Breast epithelium (tissue), 4 donors: ENCODE data around the gene C2orf68. TPM values are rescaled to one million over a fixed set of nuclear protein-coding genes. Genes with fewer than 3 reads are reported as not detected.

ENCODE experiments used
- DNase-seq, 2 donors: peaks; one replicate each; pipeline ENCODE4 v3.0.0-alpha.2; 2019; ENCODE audit warnings: low spot score in 2 of 2
- H3K27ac ChIP-seq, 2 donors: fragments of 200-600 bp; sonication (generic) in 1 of 2; one replicate each; pipeline ENCODE4 v1.5.1; 2016 to 2019; ENCODE audit warnings: mild to moderate bottlenecking in 1 of 2
- H3K27me3 ChIP-seq, 2 donors: fragments of 200-600 bp; sonication (generic) in 1 of 2; one replicate each; pipeline versions ENCODE4 v1.5.1 to v1.6.0; 2017 to 2019; ENCODE audit warnings: control low read depth in 1 of 2, mild to moderate bottlenecking in 1 of 2
- H3K36me3 ChIP-seq: fragments of 200-600 bp; one replicate; pipeline ENCODE4 v1.5.1; 2019
- H3K4me1 ChIP-seq, 2 donors: fragments of 200-600 bp; sonication (generic); one replicate each; pipeline ENCODE4 v1.5.1; 2016 to 2019; ENCODE audit warnings: control low read depth in 1 of 2
- H3K4me3 ChIP-seq, 3 donors: fragments of 200-600 bp; sonication (generic); 1 replicate in 2 of 3; 2 replicates in 1 of 3; pipeline ENCODE4 v1.5.1; 2016 to 2019; ENCODE audit warnings: mild to moderate bottlenecking in 3 of 3, moderate library complexity in 2 of 3
- H3K9me3 ChIP-seq, 2 donors: fragments of 200-600 bp; sonication (generic) in 1 of 2; one replicate each; pipeline ENCODE4 v1.5.1; 2016 to 2019; ENCODE audit warnings: control low read depth in 1 of 2
- POLR2A ChIP-seq: fragments of 450-650 bp; IDR thresholded peaks from one replicate; pipeline ENCODE4 v1.6.1; 2016; ENCODE audit warnings: antibody characterized with exemption, mild to moderate bottlenecking, moderate library complexity
- POLR2AphosphoS5 ChIP-seq, 3 donors: sonication (generic); formaldehyde crosslinking; IDR thresholded peaks; one replicate each; pipeline ENCODE4 v1.6.1; 2017; ENCODE audit warnings: antibody characterized with exemption in 3 of 3
- intact Hi-C: fragments of 100-400 bp; cut with DNase I; formaldehyde crosslinking; loops from one replicate; pipeline ENCODE4 v1.15.1; 2023; ENCODE audit warnings: low total_unique reads
- total RNA-seq, 3 donors: library from RNA; depleted of rRNA; stranded (reverse); fragments of >200 nt; gene quantifications; one replicate each; pipeline ENCODE4 v1.1.0, GENCODE V29; 2016
- TF ChIP-seq, protein P1 (sequence below), 3 donors: fragments of 450-650 bp; IDR thresholded peaks; one replicate each; pipeline ENCODE4 v1.5.1; 2016 to 2017; ENCODE audit warnings: antibody characterized with exemption in 3 of 3, mild to moderate bottlenecking in 3 of 3, moderate library complexity in 3 of 3

C2orf68 gene
- total RNA-seq, 3 donors from 2014 or later: 13.9 to 26.6 (median 16.1) TPM

DNA sequence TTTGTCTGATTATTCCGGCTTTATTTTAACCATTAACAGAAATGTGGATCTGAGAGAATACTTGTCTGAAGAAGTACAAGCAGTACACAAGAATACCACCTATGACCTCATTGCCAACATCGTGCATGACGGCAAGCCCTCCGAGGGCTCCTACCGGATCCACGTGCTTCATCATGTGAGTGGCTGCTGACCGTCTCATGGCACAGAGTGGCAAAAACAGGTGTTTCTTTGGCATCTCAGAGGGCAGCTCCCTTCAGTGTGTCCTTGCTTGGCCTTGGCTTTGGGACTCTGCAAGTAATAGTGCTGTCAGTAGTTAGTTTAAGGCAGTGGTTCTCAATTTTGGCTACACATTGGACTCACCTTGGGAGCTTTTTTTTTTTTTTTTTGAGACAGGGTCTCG, 33.0 kb upstream of the C2orf68 start:
- intact Hi-C loops: no loop called here
- Histone ChIP-seq H3K36me3 (peaks cover 14% of the 10 kb centered on the region), H3K9me3 (no peaks in the 10 kb centered on the region), H3K4me3 (no peak overlapping the region), H3K27ac (no peak overlapping the region), H3K27me3 (no peaks in the 10 kb centered on the region), H3K4me1 (no peaks in the 10 kb centered on the region)
- TF ChIP-seq, protein P1, sequence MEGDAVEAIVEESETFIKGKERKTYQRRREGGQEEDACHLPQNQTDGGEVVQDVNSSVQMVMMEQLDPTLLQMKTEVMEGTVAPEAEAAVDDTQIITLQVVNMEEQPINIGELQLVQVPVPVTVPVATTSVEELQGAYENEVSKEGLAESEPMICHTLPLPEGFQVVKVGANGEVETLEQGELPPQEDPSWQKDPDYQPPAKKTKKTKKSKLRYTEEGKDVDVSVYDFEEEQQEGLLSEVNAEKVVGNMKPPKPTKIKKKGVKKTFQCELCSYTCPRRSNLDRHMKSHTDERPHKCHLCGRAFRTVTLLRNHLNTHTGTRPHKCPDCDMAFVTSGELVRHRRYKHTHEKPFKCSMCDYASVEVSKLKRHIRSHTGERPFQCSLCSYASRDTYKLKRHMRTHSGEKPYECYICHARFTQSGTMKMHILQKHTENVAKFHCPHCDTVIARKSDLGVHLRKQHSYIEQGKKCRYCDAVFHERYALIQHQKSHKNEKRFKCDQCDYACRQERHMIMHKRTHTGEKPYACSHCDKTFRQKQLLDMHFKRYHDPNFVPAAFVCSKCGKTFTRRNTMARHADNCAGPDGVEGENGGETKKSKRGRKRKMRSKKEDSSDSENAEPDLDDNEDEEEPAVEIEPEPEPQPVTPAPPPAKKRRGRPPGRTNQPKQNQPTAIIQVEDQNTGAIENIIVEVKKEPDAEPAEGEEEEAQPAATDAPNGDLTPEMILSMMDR (IDR thresholded peaks at IDR 0.05): no peak
- TF ChIP-seq POLR2A (no peak), POLR2AphosphoS5 (IDR thresholded peaks at IDR 0.05) (no peak)
- no peak for DNase-seq

DNA sequence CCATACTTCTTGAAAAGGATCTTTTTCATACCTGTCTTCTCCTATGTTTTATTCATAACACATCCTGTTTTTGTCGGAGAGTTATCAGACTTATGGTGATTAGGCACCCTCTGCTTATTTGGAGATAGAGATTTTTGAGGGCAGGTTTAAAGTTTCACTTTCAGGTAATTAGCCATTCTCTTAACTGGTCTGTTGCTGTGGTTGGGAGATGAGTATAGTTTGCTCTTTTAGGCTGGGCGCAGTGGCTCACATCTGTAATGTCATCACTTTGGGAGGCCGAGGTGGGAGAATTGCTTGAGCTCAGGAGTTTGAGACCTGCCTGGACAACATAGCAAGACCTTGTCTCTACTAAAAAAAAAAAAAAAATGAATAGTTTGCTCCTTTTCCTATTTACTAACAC, 30.9 kb upstream of the C2orf68 start:
- no peak overlapping the region for H3K27ac ChIP-seq
- H3K4me3 ChIP-seq: no peak overlapping the region
- no peaks in the 10 kb centered on the region for H3K27me3 ChIP-seq
- H3K36me3 ChIP-seq: peaks cover 10% of the 10 kb centered on the region
- no peaks in the 10 kb centered on the region for H3K9me3 ChIP-seq
- no peaks in the 10 kb centered on the region for H3K4me1 ChIP-seq
- intact Hi-C loops: no loop called here
- TF ChIP-seq POLR2AphosphoS5 (IDR thresholded peaks at IDR 0.05): no peak
- TF ChIP-seq, protein P1 (IDR thresholded peaks at IDR 0.05): no peak
- no peak for TF ChIP-seq POLR2A
- DNase-seq: no peak

DNA sequence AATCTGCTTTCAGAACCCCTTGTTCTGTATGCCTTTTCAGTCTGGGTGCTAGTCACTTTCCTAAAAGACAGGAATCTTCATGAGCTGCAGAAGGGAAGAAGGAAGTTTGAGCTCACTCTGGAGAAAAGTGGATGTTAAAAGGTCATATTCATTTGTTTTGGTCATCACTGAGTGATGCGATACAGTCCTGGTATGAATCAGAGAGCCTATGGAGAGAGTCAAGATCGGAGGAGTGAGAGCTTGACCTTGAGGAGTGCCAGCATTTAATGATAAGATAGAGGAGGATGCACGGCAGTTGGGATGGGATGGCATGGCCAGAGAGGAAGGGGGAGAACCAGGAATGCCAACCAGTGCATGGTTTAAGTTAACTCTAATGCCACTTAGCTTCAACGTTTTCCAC, 23.8 kb upstream of the C2orf68 start:
- Histone ChIP-seq H3K4me1 (no peaks in the 10 kb centered on the region), H3K36me3 (no peaks in the 10 kb centered on the region), H3K27me3 (no peaks in the 10 kb centered on the region), H3K9me3 (no peaks in the 10 kb centered on the region), H3K4me3 (no peak overlapping the region), H3K27ac (no peak overlapping the region)
- TF ChIP-seq POLR2AphosphoS5 (IDR thresholded peaks at IDR 0.05) (no peak), POLR2A (no peak)
- TF ChIP-seq, protein P1 (IDR thresholded peaks at IDR 0.05): no peak
- DNase-seq: no peak
- intact Hi-C loops: no loop called here

DNA sequence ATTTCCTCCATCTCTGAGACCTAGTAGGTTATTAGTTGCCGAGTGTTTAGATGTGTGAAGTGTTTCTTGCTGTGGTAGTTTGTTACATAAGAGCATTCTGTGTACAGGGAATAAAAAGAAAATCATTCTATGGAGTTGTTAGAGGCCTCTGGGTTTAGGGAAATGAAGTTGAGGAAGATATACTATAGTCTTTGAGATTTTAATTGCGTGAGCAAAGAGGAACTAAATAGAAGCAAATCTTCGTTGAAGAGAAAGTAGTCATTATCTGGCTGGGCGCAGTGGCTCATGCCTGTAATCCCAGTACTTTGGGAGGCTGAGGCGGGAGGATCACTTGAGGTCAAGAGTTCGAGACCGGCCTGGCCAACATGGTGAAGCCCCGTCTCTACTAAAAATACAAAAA, 23.1 kb upstream of the C2orf68 start:
- Histone ChIP-seq H3K4me3 (no peak overlapping the region), H3K9me3 (no peaks in the 10 kb centered on the region), H3K27me3 (no peaks in the 10 kb centered on the region), H3K27ac (no peak overlapping the region), H3K4me1 (no peaks in the 10 kb centered on the region), H3K36me3 (no peaks in the 10 kb centered on the region)
- intact Hi-C loops: no loop called here
- DNase-seq: no peak
- TF ChIP-seq POLR2A (no peak), POLR2AphosphoS5 (IDR thresholded peaks at IDR 0.05) (no peak)
- TF ChIP-seq, protein P1 (IDR thresholded peaks at IDR 0.05): no peak

DNA sequence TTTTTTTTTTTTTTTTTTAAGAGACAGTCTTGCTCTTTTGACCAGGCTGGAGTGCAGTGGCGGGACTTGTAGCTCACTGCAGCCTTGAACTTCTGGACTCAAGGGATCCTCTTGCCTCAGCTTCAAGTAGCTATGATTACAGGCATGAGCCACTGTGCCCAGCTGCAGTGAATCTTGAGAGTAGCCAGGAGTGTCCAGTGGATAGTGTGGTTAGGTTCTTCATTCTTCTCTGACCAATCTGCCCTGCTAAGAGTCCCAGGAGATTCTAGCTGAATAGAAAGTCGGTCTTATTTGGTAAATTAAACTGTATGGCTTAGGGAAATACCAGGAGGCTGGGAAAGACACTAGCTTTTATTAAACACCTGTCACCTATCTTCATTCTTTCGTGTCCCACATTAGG, 19.4 kb upstream of the C2orf68 start:
- Histone ChIP-seq H3K9me3 (no peaks in the 10 kb centered on the region), H3K4me1 (no peaks in the 10 kb centered on the region)

More for the DNA sequence above, 19.4 kb upstream of the C2orf68 start:
- Histone ChIP-seq H3K27me3 (no peaks in the 10 kb centered on the region), H3K4me3 (no peak overlapping the region), H3K27ac (no peak overlapping the region), H3K36me3 (no peaks in the 10 kb centered on the region)
- intact Hi-C loops: no loop called here
- no peak for TF ChIP-seq POLR2AphosphoS5 (IDR thresholded peaks at IDR 0.05)
- TF ChIP-seq, protein P1 (IDR thresholded peaks at IDR 0.05): no peak
- TF ChIP-seq POLR2A: no peak
- DNase-seq: no peak
